Smooth muscle cell (in vitro differentiated cells): ENCODE measurements around the gene PLGLB1. TPM values are rescaled to one million over a fixed set of nuclear protein-coding genes. Genes with fewer than 3 reads are reported as not detected.
"Not testable (repeated sequence)": the region's sequence is repeated elsewhere in the genome, so short reads cannot be mapped to it uniquely, and the experiment has no call there.

Source experiments
- DNase-seq: peaks from one replicate; lab custom pipeline; 2025; ENCODE audit not compliant: unreplicated experiment; lab: John Stamatoyannopoulos, UW
- H2AFZ ChIP-seq: fragments of 200-600 bp; sonication (generic); 2 replicates; pipeline ENCODE4 v1.6.0; 2016; ENCODE audit warnings: antibody characterized with exemption, low read depth, mild to moderate bottlenecking
- H3F3A ChIP-seq: fragments of 200-600 bp; sonication (generic); 2 replicates; pipeline ENCODE4 v1.6.0; 2017; ENCODE audit warnings: antibody characterized with exemption, low read depth
- H3K27ac ChIP-seq: fragments of 200-600 bp; sonication (generic); 2 replicates; pipeline ENCODE4 v1.5.1; 2016; ENCODE audit warnings: low read depth, mild to moderate bottlenecking
- H3K27me3 ChIP-seq: fragments of 200-600 bp; sonication (generic); 2 replicates; pipeline ENCODE4 v1.6.1; 2016; ENCODE audit warnings: low read depth, mild to moderate bottlenecking
- H3K36me3 ChIP-seq: fragments of 200-600 bp; sonication (generic); 2 replicates; pipeline ENCODE4 v1.5.1; 2016; ENCODE audit warnings: low read depth
- H3K4me1 ChIP-seq: fragments of 200-600 bp; sonication (generic); 2 replicates; pipeline ENCODE4 v1.5.1; 2016; ENCODE audit warnings: low read depth
- H3K4me2 ChIP-seq: fragments of 200-600 bp; sonication (generic); 2 replicates; pipeline ENCODE4 v1.6.0; 2016; ENCODE audit warnings: mild to moderate bottlenecking
- H3K4me3 ChIP-seq: fragments of 200-600 bp; sonication (generic); 2 replicates; pipeline ENCODE4 v1.5.1; 2016; ENCODE audit warnings: mild to moderate bottlenecking
- H3K79me2 ChIP-seq: fragments of 200-600 bp; sonication (generic); 2 replicates; pipeline ENCODE4 v1.6.0; 2016; ENCODE audit warnings: low read depth, mild to moderate bottlenecking
- H3K9ac ChIP-seq: fragments of 200-600 bp; sonication (generic); 2 replicates; pipeline ENCODE4 v1.6.0; 2016; ENCODE audit warnings: low read depth
- H3K9me3 ChIP-seq: fragments of 200-600 bp; sonication (generic); replicated peaks from 2 replicates; pipeline ENCODE4 v1.5.1; 2016; ENCODE audit warnings: low read depth
- H4K20me1 ChIP-seq: fragments of 200-600 bp; sonication (generic); 2 replicates; pipeline ENCODE4 v1.6.0; 2016; ENCODE audit warnings: low read depth
- WGBS: methylation state at CpG from one replicate; pipeline ENCODE4 v1.1.7; 2016; ENCODE audit warnings: low lambda C conversion rate; 5-methylcytosine and 5-hydroxymethylcytosine counted together
- polyA plus RNA-seq: library from polyadenylated mRNA; unstranded; fragments of >200 nt; fragmentation: Nextera tagmentation; extraction: Ambion mirVana; gene quantifications from 2 replicates; pipeline ENCODE4 v1.2.1, GENCODE V29; 2016
- small RNA-seq: library from RNA; depleted of rRNA; stranded (forward); fragments of <200 nt; gene quantifications from one replicate; pipeline ENCODE3, GENCODE V24; 2014
- total RNA-seq: library from RNA; depleted of rRNA; stranded (reverse); fragments of >200 nt; gene quantifications from 2 replicates; pipeline ENCODE4 v1.2.3, GENCODE V29; 2014

The PLGLB1 gene
- total and polyA plus RNA-seq, 2 experiments from 2014 or later = 1.00 to 4.3 TPM

GRCh38 chr2:87014489-87015169 is 7.0 kb downstream of the PLGLB1 start:
- H3K9me3 ChIP-seq = not testable (repeated sequence)

DNA sequence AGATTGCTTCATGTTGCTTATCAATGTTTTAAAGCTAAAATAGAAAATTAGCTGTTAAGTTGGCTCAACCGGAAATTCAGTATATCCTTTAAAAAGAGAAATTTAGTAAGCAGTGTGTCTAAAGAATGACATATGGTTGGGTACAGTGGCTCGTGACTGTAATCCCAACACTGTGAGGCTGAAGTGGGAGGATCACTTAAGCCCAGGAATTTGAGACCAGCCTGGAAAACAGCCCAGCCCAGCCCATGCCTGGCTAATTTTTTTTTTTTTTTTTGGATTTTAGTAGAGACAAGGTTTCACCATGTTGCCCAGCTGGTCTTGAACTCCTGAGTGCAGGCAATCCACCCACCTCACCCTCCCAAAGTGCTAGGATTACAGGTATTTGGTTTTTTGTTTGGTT is 17.2 kb downstream of the PLGLB1 start:
- not testable (repeated sequence) for H3K27me3 ChIP-seq, H4K20me1 ChIP-seq, H3K36me3 ChIP-seq, H3K27ac ChIP-seq, H3K4me2 ChIP-seq, H3K79me2 ChIP-seq, H3K9ac ChIP-seq, H3F3A ChIP-seq, DNase-seq, H2AFZ ChIP-seq, H3K4me3 ChIP-seq, H3K4me1 ChIP-seq, H3K9me3 ChIP-seq
- no CpG with 5 or more reads among the region's 2 CpGs for WGBS

More at GRCh38 chr2:87014489-87015169, 7.0 kb downstream of the PLGLB1 start:
- DNase-seq, H3K9ac ChIP-seq, H3K4me2 ChIP-seq, H3K36me3 ChIP-seq, H4K20me1 ChIP-seq, H3K4me1 ChIP-seq, H3K4me3 ChIP-seq, H3F3A ChIP-seq, H2AFZ ChIP-seq, H3K79me2 ChIP-seq, H3K27ac ChIP-seq, H3K27me3 ChIP-seq: not testable (repeated sequence)
- 87% methylated on average over 3 of the region's 9 CpGs for WGBS

Small RNAs within 50 kb of the gene (small RNA-seq; reads per million reads assigned to genes)
- 0.16 reads per million for gene AC125232.1

Other genes with a start within 250 kb of the PLGLB1 start
- not detected in 2 replicates for gene CD8A, start 230.9 kb downstream of the PLGLB1 start, total RNA-seq
- 0.40 TPM in 1 of 2 replicates, not detected in the other for gene CD8A, start 230.9 kb downstream of the PLGLB1 start, polyA plus RNA-seq
- not detected in 2 replicates for gene CD8B, start 160.0 kb downstream of the PLGLB1 start, total RNA-seq
- gene CD8B, start 160.0 kb downstream of the PLGLB1 start, polyA plus RNA-seq = not detected in 2 replicates
- 13.8 and 18.4 TPM in 2 replicates for gene RGPD1, start 79.7 kb downstream of the PLGLB1 start, total RNA-seq
- gene RGPD1, start 79.7 kb downstream of the PLGLB1 start, polyA plus RNA-seq = 0.54 and 1.1 TPM in 2 replicates